Lung (tissue), 12 donors: ENCODE data around the gene CNTROB. TPM values are rescaled to one million over a fixed set of nuclear protein-coding genes. Genes with fewer than 3 reads are reported as not detected.

Experiments used
- ATAC-seq: fragments of 200-7000 bp; cut with Tn5 transposase; one replicate; pipeline ENCODE4 v1.9.1; 2020; ENCODE audit warnings: moderate number of reproducible peaks; ENCODE audit not compliant: insufficient read depth, low FRiP score
- DNase-seq, 3 donors: peaks; one replicate each; pipeline ENCODE4 v3.0.0-alpha.2; 2013 to 2017
- H3K27ac ChIP-seq, 2 donors: one replicate each; pipeline ENCODE4 v1.5.1; 2013; ENCODE audit warnings: mild to moderate bottlenecking in 2 of 2, moderate library complexity in 2 of 2, control low read depth in 1 of 2, inconsistent platforms in 1 of 2, low read depth in 1 of 2, low read length in 1 of 2
- H3K27me3 ChIP-seq, 3 donors: one replicate each; pipeline ENCODE4 v1.5.1; 2013; ENCODE audit warnings: low read length in 2 of 3; ENCODE audit not compliant: control insufficient read depth in 3 of 3, insufficient read depth in 3 of 3
- H3K36me3 ChIP-seq, 4 donors: one replicate each; pipeline ENCODE4 v1.5.1; 2013; ENCODE audit warnings: low read length in 4 of 4, mild to moderate bottlenecking in 1 of 4, moderate library complexity in 1 of 4; ENCODE audit not compliant: control insufficient read depth in 4 of 4, insufficient read depth in 4 of 4
- H3K4me1 ChIP-seq, 5 donors: one replicate each; pipeline ENCODE4 v1.5.1; 2013; ENCODE audit warnings: low read length in 5 of 5, mild to moderate bottlenecking in 2 of 5, moderate library complexity in 1 of 5; ENCODE audit not compliant: control insufficient read depth in 5 of 5, insufficient read depth in 5 of 5
- H3K4me3 ChIP-seq: one replicate; pipeline ENCODE4 v1.5.1; 2013; ENCODE audit warnings: mild to moderate bottlenecking, control low read depth, moderate library complexity
- H3K9ac ChIP-seq, 2 donors: one replicate each; pipeline ENCODE4 v1.5.1; 2013; ENCODE audit warnings: low read length in 2 of 2, control low read depth in 1 of 2; ENCODE audit not compliant: insufficient read depth in 1 of 2
- H3K9me3 ChIP-seq, 4 donors: one replicate each; pipeline ENCODE4 v1.5.1; 2013; ENCODE audit warnings: low read length in 3 of 4, mild to moderate bottlenecking in 1 of 4, moderate library complexity in 1 of 4; ENCODE audit not compliant: control insufficient read depth in 4 of 4, insufficient read depth in 3 of 4
- WGBS, 2 donors: extraction: QIAGEN DNeasy Blood & Tissue Kit; methylation state at CpG; one replicate each; pipeline ENCODE4 v1.1.7; 2013; 5-methylcytosine and 5-hydroxymethylcytosine counted together
- polyA plus RNA-seq, 2 donors: library from polyadenylated mRNA; stranded (reverse); fragments of 200-250 nt; gene quantifications; one replicate each; pipeline ENCODE4 v1.2.1, GENCODE V29; 2013
- total RNA-seq, 2 donors: library from RNA; depleted of rRNA in 1 of 2; stranded (reverse); fragments of >200 nt in 1 of 2; gene quantifications; one replicate each; pipeline ENCODE4 v1.2.1, GENCODE V29; 2014 to 2021
- TF ChIP-seq, protein P1 (sequence below): IDR thresholded peaks from 2 replicates; pipeline ENCODE4 v1.5.1; 2012; ENCODE audit warnings: mild to moderate bottlenecking; ENCODE audit errors: control extremely low read depth, extremely low read depth
- donor health status: control.
- donor health status: control.
- donor health status: Bipolar disorder and iron deficiency.
- donor health status: healthy.
- donor health status: DM: yes; HTN: yes; CAD: no.

The CNTROB gene
- total and polyA plus RNA-seq, 4 donors: 42.7 to 74.1 (median 66.1) TPM

DNA sequence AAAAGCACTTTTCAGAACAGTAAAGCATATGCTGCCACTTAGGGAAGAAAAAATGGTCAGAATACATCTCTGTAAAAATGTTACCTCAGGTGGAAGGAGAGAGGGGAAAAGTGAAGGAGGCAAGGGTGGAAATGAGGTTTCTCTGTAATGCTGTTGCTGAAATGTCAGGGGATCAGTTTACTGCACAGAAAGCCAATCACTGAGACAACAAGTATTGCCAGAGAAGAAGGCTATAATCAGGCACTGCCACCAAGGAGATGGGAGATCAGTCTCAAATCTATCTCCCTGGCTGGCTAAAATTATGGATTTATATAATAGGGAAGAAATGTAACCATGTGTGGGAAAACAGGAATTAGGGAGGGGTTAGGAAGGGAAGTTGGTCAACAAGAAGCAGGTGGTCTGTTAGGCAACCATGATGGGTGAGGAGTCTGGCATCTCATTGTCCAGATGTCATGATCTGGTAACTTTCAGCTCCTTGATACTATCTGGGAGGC, 42.7 kb downstream of the CNTROB start:
- Histone ChIP-seq H3K27me3 (no peaks in the 10 kb centered on the region), H3K4me3 (no peak overlapping the region), H3K9ac (no peak overlapping the region), H3K9me3 (peaks cover 0 to 9% (median 4%) of the 10 kb centered on the region in 4 donors), H3K4me1 (peaks cover 0 to 5% (median 0%) of the 10 kb centered on the region in 5 donors), H3K27ac (no peak overlapping the region), H3K36me3 (no peaks in the 10 kb centered on the region)
- DNase-seq (no peak), ATAC-seq (no peak)
- TF ChIP-seq, protein P1, sequence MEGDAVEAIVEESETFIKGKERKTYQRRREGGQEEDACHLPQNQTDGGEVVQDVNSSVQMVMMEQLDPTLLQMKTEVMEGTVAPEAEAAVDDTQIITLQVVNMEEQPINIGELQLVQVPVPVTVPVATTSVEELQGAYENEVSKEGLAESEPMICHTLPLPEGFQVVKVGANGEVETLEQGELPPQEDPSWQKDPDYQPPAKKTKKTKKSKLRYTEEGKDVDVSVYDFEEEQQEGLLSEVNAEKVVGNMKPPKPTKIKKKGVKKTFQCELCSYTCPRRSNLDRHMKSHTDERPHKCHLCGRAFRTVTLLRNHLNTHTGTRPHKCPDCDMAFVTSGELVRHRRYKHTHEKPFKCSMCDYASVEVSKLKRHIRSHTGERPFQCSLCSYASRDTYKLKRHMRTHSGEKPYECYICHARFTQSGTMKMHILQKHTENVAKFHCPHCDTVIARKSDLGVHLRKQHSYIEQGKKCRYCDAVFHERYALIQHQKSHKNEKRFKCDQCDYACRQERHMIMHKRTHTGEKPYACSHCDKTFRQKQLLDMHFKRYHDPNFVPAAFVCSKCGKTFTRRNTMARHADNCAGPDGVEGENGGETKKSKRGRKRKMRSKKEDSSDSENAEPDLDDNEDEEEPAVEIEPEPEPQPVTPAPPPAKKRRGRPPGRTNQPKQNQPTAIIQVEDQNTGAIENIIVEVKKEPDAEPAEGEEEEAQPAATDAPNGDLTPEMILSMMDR: no peak

DNA sequence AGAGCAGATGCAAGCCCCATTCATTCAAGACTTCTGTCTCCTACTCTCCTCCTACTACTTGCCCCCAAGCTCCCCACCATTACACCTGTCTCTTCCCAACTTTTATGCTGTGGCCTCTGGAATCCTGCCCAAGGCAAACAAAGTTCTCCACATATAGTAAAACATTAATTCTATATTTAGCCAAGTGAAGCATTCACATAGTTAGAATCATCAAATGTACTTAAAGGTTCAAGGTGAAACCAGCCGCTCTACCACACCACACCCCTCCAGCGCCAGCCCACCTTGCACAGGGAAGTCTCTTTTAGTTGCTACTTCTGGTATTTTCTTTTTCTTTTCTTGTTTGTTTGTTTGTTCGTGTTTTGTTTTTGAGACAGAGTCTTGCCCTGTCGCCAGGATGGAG, 45.0 kb downstream of the CNTROB start:
- Histone ChIP-seq H3K27ac (no peak overlapping the region), H3K9ac (no peak overlapping the region), H3K4me3 (no peak overlapping the region), H3K9me3 (peaks cover 0 to 9% (median 4%) of the 10 kb centered on the region in 4 donors), H3K27me3 (no peaks in the 10 kb centered on the region), H3K4me1 (peaks cover 0 to 5% (median 0%) of the 10 kb centered on the region in 5 donors), H3K36me3 (no peaks in the 10 kb centered on the region)
- DNase-seq (peak in 1 of 3 donors; percentile 17), ATAC-seq (no peak)
- TF ChIP-seq, protein P1: no peak
- 83 to 85% methylated on average over 4 of the region's 4 CpGs for WGBS, 2 donors

- peaks cover 0 to 5% (median 0%) of the 10 kb centered on the region in 5 donors for H3K4me1 ChIP-seq
- H3K27ac ChIP-seq: no peak overlapping the region
- H3K27me3 ChIP-seq: no peaks in the 10 kb centered on the region
- H3K9ac ChIP-seq: no peak overlapping the region
- 90 to 92% methylated on average over 5 of the region's 5 CpGs for WGBS, 2 donors
- no peak for ATAC-seq
- no peak overlapping the region for H3K4me3 ChIP-seq
- H3K36me3 ChIP-seq: no peaks in the 10 kb centered on the region
- peaks cover 0 to 9% (median 4%) of the 10 kb centered on the region in 4 donors for H3K9me3 ChIP-seq
- TF ChIP-seq, protein P1: no peak
- DNase-seq: no peak
Observed at GRCh38 chr17:7977805-7978204, 45.8 kb downstream of the CNTROB start.

GRCh38 chr17:7982173-7982572, 50.2 kb downstream of the CNTROB start:
- H3K36me3 ChIP-seq: no peaks in the 10 kb centered on the region
- H3K9ac ChIP-seq: no peak overlapping the region
- H3K4me3 ChIP-seq: no peak overlapping the region
- H3K4me1 ChIP-seq: peaks cover 0 to 2% (median 0%) of the 10 kb centered on the region in 5 donors
- no peaks in the 10 kb centered on the region for H3K9me3 ChIP-seq
- ATAC-seq (no peak), DNase-seq (no peak)
- no peak overlapping the region for H3K27ac ChIP-seq
- TF ChIP-seq, protein P1: no peak
- H3K27me3 ChIP-seq: no peaks in the 10 kb centered on the region
- 63 to 77% methylated on average over 7 of the region's 7 CpGs for WGBS, 2 donors
